ENCODE results near the gene TCTN3.

- TF ChIP-seq, protein P1, sequence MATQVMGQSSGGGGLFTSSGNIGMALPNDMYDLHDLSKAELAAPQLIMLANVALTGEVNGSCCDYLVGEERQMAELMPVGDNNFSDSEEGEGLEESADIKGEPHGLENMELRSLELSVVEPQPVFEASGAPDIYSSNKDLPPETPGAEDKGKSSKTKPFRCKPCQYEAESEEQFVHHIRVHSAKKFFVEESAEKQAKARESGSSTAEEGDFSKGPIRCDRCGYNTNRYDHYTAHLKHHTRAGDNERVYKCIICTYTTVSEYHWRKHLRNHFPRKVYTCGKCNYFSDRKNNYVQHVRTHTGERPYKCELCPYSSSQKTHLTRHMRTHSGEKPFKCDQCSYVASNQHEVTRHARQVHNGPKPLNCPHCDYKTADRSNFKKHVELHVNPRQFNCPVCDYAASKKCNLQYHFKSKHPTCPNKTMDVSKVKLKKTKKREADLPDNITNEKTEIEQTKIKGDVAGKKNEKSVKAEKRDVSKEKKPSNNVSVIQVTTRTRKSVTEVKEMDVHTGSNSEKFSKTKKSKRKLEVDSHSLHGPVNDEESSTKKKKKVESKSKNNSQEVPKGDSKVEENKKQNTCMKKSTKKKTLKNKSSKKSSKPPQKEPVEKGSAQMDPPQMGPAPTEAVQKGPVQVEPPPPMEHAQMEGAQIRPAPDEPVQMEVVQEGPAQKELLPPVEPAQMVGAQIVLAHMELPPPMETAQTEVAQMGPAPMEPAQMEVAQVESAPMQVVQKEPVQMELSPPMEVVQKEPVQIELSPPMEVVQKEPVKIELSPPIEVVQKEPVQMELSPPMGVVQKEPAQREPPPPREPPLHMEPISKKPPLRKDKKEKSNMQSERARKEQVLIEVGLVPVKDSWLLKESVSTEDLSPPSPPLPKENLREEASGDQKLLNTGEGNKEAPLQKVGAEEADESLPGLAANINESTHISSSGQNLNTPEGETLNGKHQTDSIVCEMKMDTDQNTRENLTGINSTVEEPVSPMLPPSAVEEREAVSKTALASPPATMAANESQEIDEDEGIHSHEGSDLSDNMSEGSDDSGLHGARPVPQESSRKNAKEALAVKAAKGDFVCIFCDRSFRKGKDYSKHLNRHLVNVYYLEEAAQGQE (IDR thresholded peaks at IDR 0.05; ENCODE audit: low read depth) = no peak
- no peak for TF ChIP-seq POLR2A (IDR thresholded peaks at IDR 0.05; ENCODE audit: borderline replicate concordance, extremely low read depth, insufficient read depth, insufficient read length)
- no peak for TF ChIP-seq CTCF (IDR thresholded peaks at IDR 0.05 in 2 of 3, conservative IDR thresholded peaks at IDR 0.05 in 1 of 3; ENCODE audit: borderline replicate concordance in 1 of 3, insufficient read depth in 1 of 3, low read depth in 2 of 3, low read length in 2 of 3)
- TF ChIP-seq, protein P2, sequence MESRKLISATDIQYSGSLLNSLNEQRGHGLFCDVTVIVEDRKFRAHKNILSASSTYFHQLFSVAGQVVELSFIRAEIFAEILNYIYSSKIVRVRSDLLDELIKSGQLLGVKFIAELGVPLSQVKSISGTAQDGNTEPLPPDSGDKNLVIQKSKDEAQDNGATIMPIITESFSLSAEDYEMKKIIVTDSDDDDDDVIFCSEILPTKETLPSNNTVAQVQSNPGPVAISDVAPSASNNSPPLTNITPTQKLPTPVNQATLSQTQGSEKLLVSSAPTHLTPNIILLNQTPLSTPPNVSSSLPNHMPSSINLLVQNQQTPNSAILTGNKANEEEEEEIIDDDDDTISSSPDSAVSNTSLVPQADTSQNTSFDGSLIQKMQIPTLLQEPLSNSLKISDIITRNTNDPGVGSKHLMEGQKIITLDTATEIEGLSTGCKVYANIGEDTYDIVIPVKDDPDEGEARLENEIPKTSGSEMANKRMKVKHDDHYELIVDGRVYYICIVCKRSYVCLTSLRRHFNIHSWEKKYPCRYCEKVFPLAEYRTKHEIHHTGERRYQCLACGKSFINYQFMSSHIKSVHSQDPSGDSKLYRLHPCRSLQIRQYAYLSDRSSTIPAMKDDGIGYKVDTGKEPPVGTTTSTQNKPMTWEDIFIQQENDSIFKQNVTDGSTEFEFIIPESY (IDR thresholded peaks at IDR 0.05; ENCODE audit: extremely low read depth, insufficient replicate concordance, low read length) = no peak
- TF ChIP-seq MAX (IDR thresholded peaks at IDR 0.05) = no peak
- no peak for TF ChIP-seq EZH2 (IDR thresholded peaks at IDR 0.05)
- TF ChIP-seq SRF (IDR thresholded peaks at IDR 0.05; ENCODE audit: low read depth) = no peak
- TF ChIP-seq CBX3 (IDR thresholded peaks at IDR 0.05; ENCODE audit: low read depth) = no peak
Measured at GRCh38 chr10:95637911-95638310, 55.8 kb downstream of the TCTN3 start.
